Activated naive CD8-positive, alpha-beta T cell treated with anti-CD3 and anti-CD28 coated beads, Interleukin-2, amount 50 U/mL, for 24 hours (primary cell): Measurements from ENCODE around the gene DEFB115.
"Not testable (repeated sequence)": the region's sequence is repeated elsewhere in the genome, so short reads cannot be mapped to it uniquely, and the experiment has no call there.

Experiments
- ATAC-seq: fragments of 150-1000 bp; cut with Tn5 transposase; one replicate; pipeline ENCODE4 v1.10.0; 2021
- DNase-seq: peaks from one replicate; pipeline ENCODE4 v3.0.0; 2021
- H3K27ac Mint-ChIP-seq: one replicate; pipeline ENCODE4 v1.8.0; 2021; ENCODE audit warnings: mild to moderate bottlenecking, mixed read lengths
- H3K27me3 Mint-ChIP-seq: one replicate; pipeline ENCODE4 v1.8.0; 2021; ENCODE audit warnings: mixed read lengths
- H3K36me3 Mint-ChIP-seq: one replicate; pipeline ENCODE4 v1.8.0; 2021; ENCODE audit warnings: low read depth, mixed read lengths
- H3K4me1 Mint-ChIP-seq: one replicate; pipeline ENCODE4 v1.8.0; 2021; ENCODE audit warnings: mixed read lengths
- H3K4me3 Mint-ChIP-seq: one replicate; pipeline ENCODE4 v1.8.0; 2021; ENCODE audit warnings: mild to moderate bottlenecking, moderate library complexity, mixed read lengths
- H3K9me3 Mint-ChIP-seq: one replicate; pipeline ENCODE4 v1.8.0; 2021; ENCODE audit warnings: mixed read lengths

The DEFB115 gene

GRCh38 chr20:31257364-31257763, at the start of gene DEFB115:
TSS of gene DEFB115 (plus strand) at chr20:31257664. CDS start at chr20:31257664, 0 bp downstream.
- Mint-ChIP-seq H3K36me3 (no peaks in the 10 kb centered on the region), H3K4me1 (no peaks in the 10 kb centered on the region), H3K27me3 (no peaks in the 10 kb centered on the region), H3K9me3 (peaks cover 20% of the 10 kb centered on the region), H3K27ac (no peak within 1 kb of the TSS), H3K4me3 (no peak within 1 kb of the TSS)
- ATAC-seq (no peak), DNase-seq (no peak)

- Mint-ChIP-seq H3K4me1 (no peaks in the 10 kb centered on the region), H3K4me3 (no peak overlapping the region), H3K9me3 (no peaks in the 10 kb centered on the region), H3K27me3 (no peaks in the 10 kb centered on the region), H3K27ac (no peak overlapping the region), H3K36me3 (no peaks in the 10 kb centered on the region)
- ATAC-seq (no peak), DNase-seq (no peak)
These were observed 20.5 kb upstream of the DEFB115 start for GRCh38 chr20:31236953-31237352.

DNA sequence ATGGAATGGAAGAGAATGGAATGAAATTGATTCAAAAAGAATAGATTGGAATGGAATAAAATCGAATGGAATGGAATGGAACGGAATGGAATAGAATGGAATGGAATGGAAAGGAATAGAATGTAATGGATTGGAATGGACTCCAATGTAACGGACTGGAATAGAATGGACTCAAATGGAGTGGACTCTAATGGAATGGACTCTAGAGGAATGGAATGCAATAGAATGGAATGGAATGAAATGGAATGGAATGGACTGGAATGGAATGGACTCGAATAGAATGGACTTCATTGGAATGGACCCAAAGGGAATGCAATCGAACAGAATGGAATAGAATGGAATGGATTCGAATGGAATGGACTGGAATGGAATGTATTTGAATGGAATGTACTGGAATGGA, 19.7 kb upstream of the DEFB115 start:
- H3K4me3 Mint-ChIP-seq = no peak overlapping the region
- no peaks in the 10 kb centered on the region for H3K27me3 Mint-ChIP-seq
- no peaks in the 10 kb centered on the region for H3K36me3 Mint-ChIP-seq
- no peak for DNase-seq
- no peaks in the 10 kb centered on the region for H3K9me3 Mint-ChIP-seq
- H3K27ac Mint-ChIP-seq = no peak overlapping the region
- no peaks in the 10 kb centered on the region for H3K4me1 Mint-ChIP-seq
- ATAC-seq = no peak

- no peaks in the 10 kb centered on the region for H3K36me3 Mint-ChIP-seq
- no peaks in the 10 kb centered on the region for H3K27me3 Mint-ChIP-seq
- H3K4me1 Mint-ChIP-seq = no peaks in the 10 kb centered on the region
- ATAC-seq = no peak
- H3K4me3 Mint-ChIP-seq = no peak overlapping the region
- DNase-seq = no peak
- no peak overlapping the region for H3K27ac Mint-ChIP-seq
- no peaks in the 10 kb centered on the region for H3K9me3 Mint-ChIP-seq
These were observed 18.3 kb upstream of the DEFB115 start for GRCh38 chr20:31239139-31239538.

GRCh38 chr20:31256959-31257358, 505 bp upstream of the DEFB115 start:
- no peaks in the 10 kb centered on the region for H3K27me3 Mint-ChIP-seq
- H3K9me3 Mint-ChIP-seq = peaks cover 23% of the 10 kb centered on the region
- H3K4me1 Mint-ChIP-seq = no peaks in the 10 kb centered on the region
- no peak overlapping the region for H3K27ac Mint-ChIP-seq
- ATAC-seq (no peak), DNase-seq (no peak)
- no peaks in the 10 kb centered on the region for H3K36me3 Mint-ChIP-seq
- no peak overlapping the region for H3K4me3 Mint-ChIP-seq

DNA sequence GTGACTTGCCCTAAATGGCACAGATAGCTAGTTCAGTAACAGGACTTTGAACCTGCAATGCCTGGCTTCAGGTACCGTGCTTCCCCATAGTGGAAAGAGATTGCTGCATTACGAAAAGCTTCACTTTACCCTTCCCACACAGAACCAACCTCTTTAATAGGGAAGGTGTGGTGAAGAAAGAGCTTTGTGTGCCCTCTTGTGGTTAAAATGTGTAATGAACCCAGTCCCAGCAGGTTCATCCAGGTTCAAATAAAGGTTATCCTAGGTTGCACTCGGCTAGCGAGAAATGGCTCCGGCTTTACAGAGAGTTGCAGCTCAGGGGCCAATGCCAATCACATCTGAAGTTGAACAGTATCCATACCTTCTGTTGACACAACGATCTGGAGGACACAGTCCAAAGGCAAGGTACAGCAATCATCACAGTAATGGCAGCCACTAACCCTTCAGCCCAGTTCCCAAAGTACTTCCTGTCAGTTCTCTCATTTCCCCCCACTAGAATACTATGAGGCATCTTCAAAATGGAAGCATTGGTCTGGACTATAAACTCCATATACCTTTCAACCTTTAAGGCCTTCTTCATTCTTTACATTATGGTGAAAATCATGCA, 3.0 kb downstream of the DEFB115 start:
- Mint-ChIP-seq H3K27ac (no peak overlapping the region), H3K4me1 (no peaks in the 10 kb centered on the region), H3K27me3 (no peaks in the 10 kb centered on the region), H3K9me3 (peaks cover 13% of the 10 kb centered on the region), H3K4me3 (no peak overlapping the region), H3K36me3 (no peaks in the 10 kb centered on the region)
- ATAC-seq (no peak), DNase-seq (no peak)

GRCh38 chr20:31274441-31274840, 17.0 kb downstream of the DEFB115 start:
- DNase-seq = no peak
- no peak overlapping the region for H3K27ac Mint-ChIP-seq
- H3K4me1 Mint-ChIP-seq = no peaks in the 10 kb centered on the region
- ATAC-seq = no peak
- H3K9me3 Mint-ChIP-seq = peaks cover 37% of the 10 kb centered on the region
- H3K4me3 Mint-ChIP-seq = no peak overlapping the region
- no peaks in the 10 kb centered on the region for H3K27me3 Mint-ChIP-seq
- peaks cover 1% of the 10 kb centered on the region for H3K36me3 Mint-ChIP-seq

- Mint-ChIP-seq H3K27ac (no peak overlapping the region), H3K36me3 (no peaks in the 10 kb centered on the region), H3K4me3 (no peak overlapping the region), H3K9me3 (peaks cover 5% of the 10 kb centered on the region), H3K4me1 (no peaks in the 10 kb centered on the region), H3K27me3 (no peaks in the 10 kb centered on the region)
- ATAC-seq = peak; percentile 20
- no peak for DNase-seq
These were observed 20.7 kb downstream of the DEFB115 start for GRCh38 chr20:31278178-31278577.

DNA sequence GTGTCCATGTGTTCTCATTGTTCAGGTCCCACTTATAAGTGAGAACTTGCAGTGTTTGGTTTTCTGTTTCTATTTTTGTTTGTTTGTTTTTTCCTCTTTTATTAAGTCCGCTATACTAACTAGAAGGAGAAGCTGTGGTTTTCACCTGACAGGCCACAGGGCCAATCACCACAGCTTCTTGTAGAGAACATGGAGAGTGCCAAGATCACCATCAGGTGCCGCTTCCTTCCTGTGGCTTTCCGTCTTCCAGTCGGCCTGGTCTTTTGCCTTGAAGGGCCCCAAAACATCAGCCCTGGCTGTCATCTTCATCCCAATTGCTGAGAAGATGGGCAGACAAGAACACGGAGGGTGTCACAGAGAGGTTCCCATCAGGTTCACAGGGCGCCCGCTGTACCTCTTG, 27.5 kb downstream of the DEFB115 start:
- not testable (repeated sequence) for ATAC-seq, H3K9me3 Mint-ChIP-seq, H3K27me3 Mint-ChIP-seq, H3K4me1 Mint-ChIP-seq, H3K36me3 Mint-ChIP-seq, H3K4me3 Mint-ChIP-seq, H3K27ac Mint-ChIP-seq, DNase-seq

DNA sequence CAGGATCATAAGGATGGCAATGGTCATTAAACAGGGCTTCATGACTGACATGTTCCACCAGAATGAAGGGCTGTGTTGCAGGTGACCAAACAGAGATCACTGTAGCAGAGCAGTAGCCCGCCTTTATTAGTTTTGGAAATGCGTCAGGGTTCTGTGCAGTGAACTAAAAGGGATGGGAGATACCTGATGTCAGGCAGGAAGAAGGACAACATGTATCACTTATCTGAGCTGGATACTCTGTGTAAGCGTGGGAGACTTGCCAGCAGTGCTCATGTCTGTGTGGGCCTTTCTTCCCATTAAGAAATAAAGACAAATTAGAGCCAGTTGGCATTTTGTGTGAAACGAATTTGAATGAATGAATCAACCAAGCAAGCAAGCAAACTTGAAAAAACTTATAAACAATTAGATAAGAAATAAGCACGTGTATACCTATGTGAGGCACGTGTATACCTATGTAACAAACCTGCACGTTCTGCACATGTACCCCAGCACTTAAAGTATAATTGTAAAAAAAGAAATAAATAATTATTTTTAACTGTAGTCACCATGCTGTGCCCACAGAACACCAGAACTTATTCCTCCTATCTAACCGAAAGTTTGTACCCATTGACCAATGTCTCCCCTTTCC, 51.2 kb downstream of the DEFB115 start, which contains the start of gene DEFB116:
DEFB116 (minus strand) TSS at position 51 of the 628 bp plus-strand sequence; CDS start at position 51, 0 bp downstream.
- no peak within 1 kb of the TSS for H3K27ac Mint-ChIP-seq
- ATAC-seq = no peak
- no peaks in the 10 kb centered on the region for H3K27me3 Mint-ChIP-seq

More for the DNA sequence above, 51.2 kb downstream of the DEFB115 start, which contains the start of gene DEFB116:
- Mint-ChIP-seq H3K4me1 (no peaks in the 10 kb centered on the region), H3K9me3 (peaks cover 5% of the 10 kb centered on the region), H3K36me3 (no peaks in the 10 kb centered on the region), H3K4me3 (no peak within 1 kb of the TSS)
- no peak for DNase-seq
